Measurements from ENCODE around the gene POC1A.

DNA sequence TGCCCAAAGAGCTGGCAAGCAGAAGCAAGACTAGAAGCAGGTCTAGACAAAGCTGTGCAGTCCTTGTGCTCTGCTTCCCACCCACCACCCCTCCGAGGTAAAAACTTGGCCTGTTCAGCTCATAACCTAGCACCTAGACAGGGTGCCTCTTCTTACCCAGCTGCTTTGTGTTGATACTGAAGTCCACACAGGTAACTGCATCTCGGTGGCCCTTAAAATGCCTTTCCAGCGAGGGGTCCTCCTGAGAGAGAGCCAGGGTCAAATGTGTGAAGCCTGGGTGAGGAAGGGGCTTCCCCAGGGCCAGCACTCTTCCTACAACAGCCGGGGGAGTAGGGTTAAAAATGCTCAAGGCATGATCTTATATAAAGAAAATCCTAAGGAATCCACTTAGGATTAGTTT lies 3.4 kb downstream of the POC1A start:
- TF ChIP-seq NUFIP1 (IDR thresholded peaks at IDR 0.05; ENCODE audit: partially characterized antibody): no peak
- TF ChIP-seq, protein P1, sequence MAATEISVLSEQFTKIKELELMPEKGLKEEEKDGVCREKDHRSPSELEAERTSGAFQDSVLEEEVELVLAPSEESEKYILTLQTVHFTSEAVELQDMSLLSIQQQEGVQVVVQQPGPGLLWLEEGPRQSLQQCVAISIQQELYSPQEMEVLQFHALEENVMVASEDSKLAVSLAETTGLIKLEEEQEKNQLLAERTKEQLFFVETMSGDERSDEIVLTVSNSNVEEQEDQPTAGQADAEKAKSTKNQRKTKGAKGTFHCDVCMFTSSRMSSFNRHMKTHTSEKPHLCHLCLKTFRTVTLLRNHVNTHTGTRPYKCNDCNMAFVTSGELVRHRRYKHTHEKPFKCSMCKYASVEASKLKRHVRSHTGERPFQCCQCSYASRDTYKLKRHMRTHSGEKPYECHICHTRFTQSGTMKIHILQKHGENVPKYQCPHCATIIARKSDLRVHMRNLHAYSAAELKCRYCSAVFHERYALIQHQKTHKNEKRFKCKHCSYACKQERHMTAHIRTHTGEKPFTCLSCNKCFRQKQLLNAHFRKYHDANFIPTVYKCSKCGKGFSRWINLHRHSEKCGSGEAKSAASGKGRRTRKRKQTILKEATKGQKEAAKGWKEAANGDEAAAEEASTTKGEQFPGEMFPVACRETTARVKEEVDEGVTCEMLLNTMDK (IDR thresholded peaks at IDR 0.05; ENCODE audit: borderline replicate concordance, insufficient read depth, low read depth, low read length, poor library complexity, severe bottlenecking): no peak
- TF ChIP-seq POLR2A (conservative IDR thresholded peaks at IDR 0.05): no peak
- TF ChIP-seq ZNF232 (CRISPR knock-in tag; IDR thresholded peaks at IDR 0.05): no peak
- no peak for TF ChIP-seq BRCA1 (IDR thresholded peaks at IDR 0.05)
- TF ChIP-seq BRCA1 (CRISPR knock-in tag; IDR thresholded peaks at IDR 0.05): no peak
- TF ChIP-seq, protein P2, sequence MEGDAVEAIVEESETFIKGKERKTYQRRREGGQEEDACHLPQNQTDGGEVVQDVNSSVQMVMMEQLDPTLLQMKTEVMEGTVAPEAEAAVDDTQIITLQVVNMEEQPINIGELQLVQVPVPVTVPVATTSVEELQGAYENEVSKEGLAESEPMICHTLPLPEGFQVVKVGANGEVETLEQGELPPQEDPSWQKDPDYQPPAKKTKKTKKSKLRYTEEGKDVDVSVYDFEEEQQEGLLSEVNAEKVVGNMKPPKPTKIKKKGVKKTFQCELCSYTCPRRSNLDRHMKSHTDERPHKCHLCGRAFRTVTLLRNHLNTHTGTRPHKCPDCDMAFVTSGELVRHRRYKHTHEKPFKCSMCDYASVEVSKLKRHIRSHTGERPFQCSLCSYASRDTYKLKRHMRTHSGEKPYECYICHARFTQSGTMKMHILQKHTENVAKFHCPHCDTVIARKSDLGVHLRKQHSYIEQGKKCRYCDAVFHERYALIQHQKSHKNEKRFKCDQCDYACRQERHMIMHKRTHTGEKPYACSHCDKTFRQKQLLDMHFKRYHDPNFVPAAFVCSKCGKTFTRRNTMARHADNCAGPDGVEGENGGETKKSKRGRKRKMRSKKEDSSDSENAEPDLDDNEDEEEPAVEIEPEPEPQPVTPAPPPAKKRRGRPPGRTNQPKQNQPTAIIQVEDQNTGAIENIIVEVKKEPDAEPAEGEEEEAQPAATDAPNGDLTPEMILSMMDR (IDR thresholded peaks at IDR 0.05 in 2 of 3, conservative IDR thresholded peaks at IDR 0.05 in 1 of 3; ENCODE audit: insufficient read depth in 2 of 3, low read depth in 1 of 3, low read length in 3 of 3): no peak
- TF ChIP-seq RCOR1 (IDR thresholded peaks at IDR 0.05; ENCODE audit: borderline replicate concordance in 1 of 2, low read depth in 2 of 2, low read length in 2 of 2): no peak
- no peak for TF ChIP-seq CBFB (CRISPR knock-in tag; IDR thresholded peaks at IDR 0.05)
- no peak for TF ChIP-seq LEF1 (IDR thresholded peaks at IDR 0.05)
- no peak for TF ChIP-seq ELF4 (CRISPR knock-in tag; IDR thresholded peaks at IDR 0.05)

Measured in K562 (cell line).